Hepatocyte (in vitro differentiated cells): ENCODE data around the gene EPB41L1.

ENCODE experiments used
- EZH2phosphoT487 ChIP-seq: fragments of 200-600 bp; sonication (generic); IDR thresholded peaks from one replicate; pipeline ENCODE4 v1.6.1; 2018; ENCODE audit warnings: antibody characterized with exemption, mild to moderate bottlenecking, low read depth, moderate library complexity; ENCODE audit not compliant: unreplicated experiment, severe bottlenecking
- TF ChIP-seq, protein P1 (sequence below): fragments of 200-600 bp; sonication (generic); IDR thresholded peaks from 2 replicates; pipeline ENCODE4 v1.5.1; 2016; ENCODE audit warnings: antibody characterized with exemption, mild to moderate bottlenecking; ENCODE audit not compliant: poor library complexity

- no peak for TF ChIP-seq EZH2phosphoT487
- TF ChIP-seq, protein P1, sequence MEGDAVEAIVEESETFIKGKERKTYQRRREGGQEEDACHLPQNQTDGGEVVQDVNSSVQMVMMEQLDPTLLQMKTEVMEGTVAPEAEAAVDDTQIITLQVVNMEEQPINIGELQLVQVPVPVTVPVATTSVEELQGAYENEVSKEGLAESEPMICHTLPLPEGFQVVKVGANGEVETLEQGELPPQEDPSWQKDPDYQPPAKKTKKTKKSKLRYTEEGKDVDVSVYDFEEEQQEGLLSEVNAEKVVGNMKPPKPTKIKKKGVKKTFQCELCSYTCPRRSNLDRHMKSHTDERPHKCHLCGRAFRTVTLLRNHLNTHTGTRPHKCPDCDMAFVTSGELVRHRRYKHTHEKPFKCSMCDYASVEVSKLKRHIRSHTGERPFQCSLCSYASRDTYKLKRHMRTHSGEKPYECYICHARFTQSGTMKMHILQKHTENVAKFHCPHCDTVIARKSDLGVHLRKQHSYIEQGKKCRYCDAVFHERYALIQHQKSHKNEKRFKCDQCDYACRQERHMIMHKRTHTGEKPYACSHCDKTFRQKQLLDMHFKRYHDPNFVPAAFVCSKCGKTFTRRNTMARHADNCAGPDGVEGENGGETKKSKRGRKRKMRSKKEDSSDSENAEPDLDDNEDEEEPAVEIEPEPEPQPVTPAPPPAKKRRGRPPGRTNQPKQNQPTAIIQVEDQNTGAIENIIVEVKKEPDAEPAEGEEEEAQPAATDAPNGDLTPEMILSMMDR = no peak
Observed at GRCh38 chr20:36281785-36282380, 127.3 kb downstream of the EPB41L1 start.
